GM21367 (cell line): Measurements from ENCODE around the gene SF1.

Experiments used
- ATAC-seq: cut with Tn5 transposase; IDR thresholded peaks from one replicate; pipeline ENCODE4 v1.9.1; 2021; ENCODE audit not compliant: unreplicated experiment

The SF1 gene

GRCh38 chr11:64786308-64786707 lies 8.0 kb upstream of the SF1 start:
- ATAC-seq = no peak

DNA sequence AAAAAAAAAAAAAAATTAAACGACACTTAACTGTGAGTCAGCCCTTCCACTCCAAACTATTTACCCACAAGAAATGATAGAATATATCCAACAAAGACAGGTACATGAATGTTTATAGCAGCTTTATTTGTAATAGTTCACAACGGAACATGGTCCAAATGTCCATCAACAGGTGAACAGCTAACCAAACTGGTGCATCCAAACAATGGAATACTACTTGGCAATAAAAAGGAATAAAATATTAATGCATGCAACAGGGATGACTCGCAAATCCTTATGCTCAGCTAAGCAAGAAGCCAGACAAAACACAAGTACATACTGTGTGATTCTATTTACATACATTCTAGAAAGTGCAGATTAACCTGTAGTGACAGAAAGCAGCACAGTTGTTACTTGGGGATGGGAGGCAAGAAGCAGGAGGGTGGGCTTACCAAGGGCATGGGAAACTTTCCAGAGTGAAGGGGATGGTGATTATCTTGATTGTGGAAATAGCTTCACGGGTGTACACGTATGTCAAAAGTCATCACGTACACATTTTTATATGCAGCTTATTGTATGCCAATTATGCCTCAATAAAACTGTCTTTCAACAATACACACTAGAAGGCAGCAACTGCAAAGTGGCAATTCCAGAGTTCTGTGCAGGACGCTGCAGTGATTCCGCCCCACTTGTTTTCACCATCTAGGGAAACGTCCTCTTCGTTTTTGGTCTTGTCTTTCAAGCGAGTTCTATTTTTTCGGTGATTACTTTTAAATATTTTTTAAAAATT lies 6.7 kb upstream of the SF1 start:
- no peak for ATAC-seq

DNA sequence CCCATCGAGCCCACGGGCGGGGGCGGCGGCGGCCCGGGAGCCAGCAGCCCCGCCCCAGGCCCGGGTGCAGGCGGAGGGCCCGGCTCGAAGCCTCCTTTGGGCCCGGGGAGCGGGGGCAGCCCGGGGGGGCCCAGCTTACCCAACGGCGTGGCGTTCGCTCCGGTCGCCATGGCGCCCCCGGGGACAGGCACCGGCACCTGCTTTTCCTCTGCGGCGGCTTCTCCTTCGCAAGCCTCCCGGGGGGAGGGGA lies 194 bp downstream of the SF1 start:
- no peak for ATAC-seq

DNA sequence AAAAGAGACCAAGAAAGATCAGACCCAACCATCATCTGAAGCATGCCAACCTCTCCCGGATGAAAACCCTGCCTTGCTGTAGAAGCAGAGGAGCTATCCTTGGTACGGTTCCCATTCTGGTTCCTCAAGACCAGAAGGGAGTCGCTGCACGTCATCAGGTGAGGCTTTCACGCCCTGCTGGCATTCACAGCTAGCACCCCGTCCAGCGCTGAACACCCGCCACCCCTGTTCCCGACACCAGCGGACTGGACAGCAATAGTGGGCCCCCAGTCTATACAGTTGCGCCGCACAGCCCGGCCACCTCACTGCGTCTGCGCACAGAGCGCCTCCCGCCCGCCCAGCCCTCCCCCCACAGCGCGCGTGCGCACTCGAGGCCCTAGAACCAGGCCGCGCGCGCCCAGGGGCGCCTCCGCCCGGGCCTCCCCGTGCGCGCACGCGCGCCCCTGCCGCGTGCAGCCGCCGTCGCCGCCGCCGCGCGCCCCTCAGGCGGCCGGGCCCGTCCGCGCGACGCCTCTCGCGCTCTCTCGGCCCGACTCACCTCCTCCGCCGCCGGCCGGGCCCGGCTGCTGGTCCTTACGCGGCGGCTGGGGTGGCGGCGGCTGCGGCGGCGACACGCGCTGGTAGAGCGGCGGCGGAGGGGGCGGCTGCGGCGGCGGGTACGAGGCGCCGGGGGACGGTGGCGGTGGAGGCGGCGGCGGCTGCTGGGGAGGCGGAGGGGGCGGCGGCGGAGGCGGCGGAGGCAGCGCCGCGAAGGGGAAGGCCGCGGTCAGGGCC lies 706 bp downstream of the SF1 start:
- ATAC-seq = no peak

DNA sequence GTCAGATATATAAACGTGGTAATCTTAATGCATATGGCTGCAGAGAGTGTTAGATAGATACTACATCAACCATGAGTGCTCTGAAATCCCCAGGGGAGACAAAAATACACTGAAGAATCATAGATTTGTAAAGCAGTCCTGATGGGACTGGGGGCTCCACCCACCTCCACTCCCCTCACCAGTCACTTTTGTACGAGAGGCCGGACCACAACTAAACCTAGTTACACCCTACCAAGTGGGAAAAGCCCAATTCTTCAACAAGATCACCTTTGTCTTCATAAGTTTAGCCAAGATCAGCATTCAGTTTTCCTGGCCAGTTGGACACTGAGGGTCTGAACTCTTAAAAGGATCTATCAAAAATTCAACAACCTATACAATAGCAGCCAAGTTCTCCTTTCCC lies 1.5 kb downstream of the SF1 start:
- ATAC-seq = no peak

DNA sequence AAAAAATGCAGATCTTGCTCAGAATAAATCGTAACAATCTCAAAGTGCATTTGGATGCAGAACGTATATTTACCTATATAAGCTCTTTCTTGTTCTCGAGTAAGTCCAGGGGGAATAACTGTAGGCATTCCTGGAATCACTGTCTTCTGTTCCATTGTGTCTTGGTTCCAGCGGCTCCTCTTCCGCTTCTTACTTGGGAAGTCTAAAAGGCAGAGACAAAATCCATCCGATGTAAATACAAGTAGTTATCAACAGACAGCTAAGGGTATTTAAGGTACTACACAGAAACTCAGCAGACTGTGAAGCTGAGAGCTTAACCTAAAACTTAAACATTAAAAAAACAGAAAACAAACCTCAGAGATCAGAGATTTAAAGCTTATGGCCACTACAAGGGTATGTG lies 1.9 kb downstream of the SF1 start:
- no peak for ATAC-seq

GRCh38 chr11:64774144-64774543 lies 4.2 kb downstream of the SF1 start:
- no peak for ATAC-seq

DNA sequence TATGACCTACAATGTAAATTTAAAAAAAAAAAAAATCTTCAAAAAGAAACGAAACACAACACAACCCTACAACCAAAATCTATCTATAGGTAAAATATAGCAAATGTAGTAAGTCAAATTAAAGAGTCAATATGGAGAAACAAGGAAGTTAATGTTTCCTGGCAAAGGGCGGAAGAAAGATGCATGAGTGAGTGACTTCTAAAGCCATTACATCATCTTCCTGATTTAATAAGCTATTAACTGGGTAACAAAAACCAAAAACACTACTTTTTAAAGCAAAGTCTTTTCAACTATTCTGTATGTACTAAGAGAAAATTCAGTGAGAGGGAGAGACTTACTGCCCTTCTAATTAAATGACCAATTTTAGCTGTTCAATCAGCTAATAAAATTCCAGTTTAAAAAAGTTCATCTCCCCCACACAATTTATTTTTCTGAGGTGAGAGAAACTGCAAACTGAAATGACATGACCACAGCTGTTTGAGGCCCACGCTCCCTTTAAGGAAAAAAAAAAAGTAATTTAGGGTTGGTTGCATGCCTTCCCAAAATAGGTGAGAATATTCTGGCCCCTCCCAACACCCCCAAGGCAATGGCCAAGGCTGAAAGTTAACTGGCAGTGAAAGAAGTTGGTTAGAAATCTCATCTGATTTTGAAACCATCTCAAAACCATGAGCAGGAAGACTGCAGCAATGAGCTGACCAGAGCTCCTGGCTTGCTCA lies 5.9 kb downstream of the SF1 start:
- no peak for ATAC-seq

DNA sequence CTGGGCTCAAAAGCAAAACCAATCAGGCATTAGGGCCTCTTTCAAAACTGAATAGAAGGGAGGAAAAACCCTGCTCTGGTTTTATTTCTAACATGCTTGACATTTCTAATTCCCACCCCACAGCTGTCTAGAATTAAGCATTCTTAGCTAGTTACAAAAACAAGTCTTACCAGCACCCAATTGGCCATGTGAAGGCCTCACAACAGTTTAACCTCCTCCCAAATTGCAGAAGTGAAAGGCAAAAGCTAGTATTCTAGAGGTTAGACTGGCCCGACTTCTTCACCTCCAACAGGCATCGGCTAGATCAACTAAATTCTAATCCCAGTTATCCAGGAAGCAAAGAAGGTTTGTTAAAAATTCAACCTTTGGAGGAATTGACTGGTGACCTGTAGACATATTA lies 6.5 kb downstream of the SF1 start:
- no peak for ATAC-seq

GRCh38 chr11:64770120-64770519 lies 8.2 kb downstream of the SF1 start:
- no peak for ATAC-seq

DNA sequence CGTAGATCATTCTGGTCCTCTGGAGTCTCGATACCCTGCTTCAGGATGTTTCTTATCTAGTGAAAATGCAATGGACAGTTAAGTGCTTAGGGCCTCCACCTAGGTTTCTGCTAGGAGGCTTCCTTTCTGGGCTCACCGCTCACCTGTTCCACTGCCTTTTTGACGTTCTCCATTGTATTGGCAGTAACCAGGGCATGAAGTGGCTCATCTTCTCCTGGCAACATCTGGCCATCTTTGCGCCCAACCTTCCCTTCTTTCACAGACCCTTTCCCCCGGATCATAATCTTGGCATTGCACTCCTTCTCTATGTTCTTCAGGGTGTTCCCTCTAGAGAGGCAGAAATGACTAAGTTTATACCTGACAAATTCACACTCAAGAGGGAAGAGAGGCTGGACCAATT lies 9.1 kb downstream of the SF1 start:
- ATAC-seq = no peak

- no peak for ATAC-seq
Observed at GRCh38 chr11:64768300-64768694, 10.0 kb downstream of the SF1 start.

DNA sequence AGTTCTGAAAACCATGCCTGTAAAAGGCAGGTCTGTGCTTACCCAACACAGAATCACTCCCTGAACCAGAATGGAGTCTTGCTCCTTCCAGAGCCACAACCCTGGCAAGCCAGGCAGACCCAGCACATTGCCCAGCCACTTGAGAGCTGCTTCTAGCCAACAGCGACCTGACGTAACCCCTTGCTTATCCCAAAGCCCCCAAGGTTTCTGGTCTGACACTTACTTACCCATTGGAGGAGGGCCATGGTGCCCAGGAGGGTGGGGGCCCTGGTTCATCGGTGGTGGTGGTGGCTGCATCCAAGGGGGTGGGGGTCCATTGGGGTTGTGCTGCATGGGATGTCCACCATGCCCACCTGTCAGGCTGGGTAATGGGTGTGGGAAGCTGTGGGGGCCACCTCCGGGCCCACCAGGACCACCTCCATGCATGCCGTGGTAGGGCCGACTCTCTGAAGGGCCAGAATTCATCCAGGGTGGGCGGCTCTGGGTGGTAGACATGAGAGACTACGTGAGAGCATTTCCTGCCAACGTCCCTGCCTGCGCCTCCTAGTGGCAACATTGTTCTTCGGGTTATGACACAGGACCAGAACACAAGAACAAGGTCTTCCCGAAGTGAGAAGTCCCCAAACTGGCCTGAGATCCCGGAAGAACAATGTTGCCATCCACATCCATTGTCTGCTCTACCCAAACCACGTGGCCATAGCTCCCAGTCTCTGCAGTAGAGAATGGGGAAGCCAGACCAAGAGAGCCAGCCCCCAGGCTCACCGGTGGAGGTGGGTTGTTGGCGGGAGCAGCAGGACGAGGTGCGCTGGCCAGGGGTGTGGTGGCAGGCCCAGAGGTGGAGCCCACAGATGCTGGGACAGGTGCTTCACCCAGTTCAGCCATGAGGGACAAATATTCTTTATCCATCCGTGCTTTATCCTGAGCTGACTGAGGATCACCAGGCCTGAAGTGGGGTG lies 10.7 kb downstream of the SF1 start:
- ATAC-seq = no peak

GRCh38 chr11:64766881-64767280 lies 11.5 kb downstream of the SF1 start:
- ATAC-seq = no peak

- no peak for ATAC-seq
Observed at GRCh38 chr11:64765851-64766665, 12.3 kb downstream of the SF1 start.

DNA sequence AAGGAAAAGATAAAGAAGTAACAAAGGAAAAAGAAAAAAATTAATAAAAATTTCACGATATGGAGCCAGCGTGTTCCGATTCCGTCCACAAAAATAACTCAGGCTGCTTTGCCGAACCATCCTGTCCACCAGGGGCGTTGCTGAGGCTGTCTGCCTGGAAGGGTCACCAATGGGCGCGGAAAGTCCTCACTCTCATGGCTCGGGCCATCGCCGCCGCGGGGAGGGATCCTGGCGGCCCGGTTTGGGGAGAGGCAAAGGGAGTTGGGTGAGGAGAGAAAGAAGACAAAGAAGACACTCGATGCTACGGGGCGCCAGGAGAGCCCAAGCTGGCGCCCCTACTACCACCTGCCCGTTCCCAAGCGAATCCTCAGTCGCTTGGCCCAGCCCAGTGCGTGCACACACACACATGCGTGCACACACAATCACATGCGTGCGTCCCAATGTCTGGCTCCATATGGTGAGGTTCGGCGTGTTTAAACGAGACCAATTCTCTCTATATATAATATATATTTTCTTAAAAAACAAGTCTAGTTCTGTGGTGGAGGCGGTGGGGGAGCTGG lies 13.0 kb downstream of the SF1 start:
- ATAC-seq = no peak

DNA sequence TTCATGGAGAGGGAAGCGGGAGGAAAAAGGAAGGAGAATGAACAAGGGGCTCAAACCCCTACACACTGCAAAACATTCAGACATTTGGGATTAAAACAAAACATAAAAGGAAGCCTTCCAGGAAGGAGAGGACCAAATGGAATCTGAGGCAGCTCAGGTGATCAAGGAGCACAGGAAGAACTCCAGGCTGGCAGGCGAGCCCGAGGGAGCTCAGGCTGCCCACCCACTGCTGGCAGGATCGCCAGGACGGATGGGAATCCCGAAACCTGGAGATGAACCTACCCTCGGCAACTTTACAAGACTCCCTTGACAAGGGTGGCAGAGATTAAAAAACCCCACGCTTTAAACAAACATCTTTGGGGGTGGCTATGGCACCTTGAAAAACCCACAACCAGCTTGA lies 13.6 kb downstream of the SF1 start:
- ATAC-seq = no peak

DNA sequence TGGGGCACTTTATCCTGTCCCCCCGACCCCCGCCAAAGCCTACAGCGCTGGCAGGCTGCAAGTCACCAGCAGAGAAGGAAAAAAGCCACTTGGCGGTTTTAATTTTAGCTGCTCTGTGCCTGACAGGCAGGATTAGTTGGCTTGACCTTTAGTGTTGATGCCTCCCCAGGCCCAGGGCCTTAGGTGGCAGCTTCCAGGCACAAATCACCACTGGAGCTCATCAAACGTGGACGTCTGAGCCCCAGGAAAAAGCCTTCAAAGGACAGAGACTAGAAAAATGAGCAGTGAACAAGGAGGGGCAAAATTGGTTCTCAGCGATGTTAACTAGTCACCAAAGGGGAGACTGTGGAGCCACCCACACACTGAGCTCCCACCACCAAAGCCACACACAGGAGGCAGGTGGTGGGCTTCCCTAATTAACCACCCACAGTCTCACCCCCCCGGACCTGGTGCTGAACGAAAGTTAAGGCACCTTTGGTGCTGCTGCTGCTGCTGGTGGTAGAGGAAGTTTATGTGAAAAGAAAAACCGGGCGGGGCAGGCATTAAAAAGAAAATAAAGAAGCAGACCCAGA lies 14.2 kb downstream of the SF1 start:
- no peak for ATAC-seq

DNA sequence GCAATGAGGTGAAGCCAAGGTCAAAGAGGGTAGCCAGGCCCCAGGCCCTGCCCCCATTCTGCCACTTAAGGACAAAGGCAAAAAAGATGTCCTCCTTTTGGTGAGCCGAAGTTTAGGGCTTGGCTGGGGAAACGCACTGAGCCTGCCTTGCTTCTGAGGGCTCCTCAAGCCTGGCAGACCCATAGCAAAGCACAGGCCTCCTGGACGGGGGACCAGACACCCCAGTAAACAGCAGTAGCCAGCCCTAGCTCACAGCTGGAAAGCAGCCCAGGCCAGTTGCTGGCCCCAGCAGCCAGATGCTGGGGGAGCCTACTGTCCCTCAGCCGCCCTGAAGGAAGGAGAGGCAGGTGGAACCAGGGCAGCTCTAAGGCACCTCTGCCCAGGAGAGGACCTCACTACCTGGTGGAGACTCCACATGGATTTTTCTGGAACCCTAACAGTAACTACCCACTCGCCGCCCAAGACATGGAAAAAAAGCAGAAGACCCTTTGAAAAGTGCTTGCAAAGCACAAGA lies 14.8 kb downstream of the SF1 start:
- ATAC-seq = no peak
